Upper lobe of left lung (tissue), 6 donors: ENCODE data around the gene SPTAN1. TPM values are rescaled to one million over a fixed set of nuclear protein-coding genes. Genes with fewer than 3 reads are reported as not detected.
A peak's percentile ranks its signal among the peaks of the same experiment; 100 is the strongest.

Experiments
- ATAC-seq, 2 donors: fragments of 200-7000 bp; cut with Tn5 transposase; one replicate each; pipeline ENCODE4 v1.9.1; 2022; ENCODE audit warnings: mild to moderate bottlenecking in 2 of 2, moderate library complexity in 2 of 2; ENCODE audit not compliant: low FRiP score in 2 of 2
- DNase-seq, 2 donors: peaks; one replicate each; pipeline ENCODE4 v3.0.0-alpha.2; 2019 to 2020
- H3K27ac ChIP-seq, 4 donors: fragments of 200-600 bp; sonication (generic); one replicate each; pipeline ENCODE4 v1.5.1; 2016 to 2019
- H3K27me3 ChIP-seq, 4 donors: fragments of 200-600 bp; sonication (generic); one replicate each; pipeline ENCODE4 v1.5.1; 2017 to 2019
- H3K36me3 ChIP-seq, 4 donors: fragments of 200-600 bp; sonication (generic); one replicate each; pipeline ENCODE4 v1.5.1; 2016 to 2019
- H3K4me1 ChIP-seq, 4 donors: fragments of 200-600 bp; sonication (generic); one replicate each; pipeline ENCODE4 v1.5.1; 2018 to 2019
- H3K4me3 ChIP-seq, 4 donors: fragments of 200-600 bp; sonication (generic); one replicate each; pipeline ENCODE4 v1.5.1; 2017 to 2019; ENCODE audit warnings: mild to moderate bottlenecking in 2 of 4, moderate library complexity in 1 of 4
- H3K9me3 ChIP-seq, 4 donors: fragments of 200-600 bp; sonication (generic); one replicate each; pipeline ENCODE4 v1.5.1; 2018 to 2019
- CTCF ChIP-seq, 6 experiments: fragments of 450-650 bp in 4 of 6; fragments of 200-600 bp in 2 of 6; sonication (generic) in 2 of 6; IDR thresholded peaks; one replicate each; pipeline ENCODE4 v1.5.1; 2016 to 2019; ENCODE audit warnings: antibody characterized with exemption in 6 of 6
- EP300 ChIP-seq, 4 donors: sonication (generic); formaldehyde crosslinking; IDR thresholded peaks; one replicate each; pipeline ENCODE4 v1.5.1; 2017; ENCODE audit warnings: antibody characterized with exemption in 4 of 4, control low read depth in 2 of 4
- POLR2A ChIP-seq, 4 donors: fragments of 450-650 bp; IDR thresholded peaks; one replicate each; pipeline ENCODE4 v1.5.1; 2016 to 2017; ENCODE audit warnings: antibody characterized with exemption in 4 of 4, mild to moderate bottlenecking in 2 of 4
- POLR2AphosphoS5 ChIP-seq, 2 donors: sonication (generic); formaldehyde crosslinking; IDR thresholded peaks; one replicate each; pipeline ENCODE4 v1.5.1; 2017; ENCODE audit warnings: antibody characterized with exemption in 2 of 2
- WGBS, 2 donors: methylation state at CpG; one replicate each; pipeline ENCODE4 v1.1.5; 2017 to 2018; 5-methylcytosine and 5-hydroxymethylcytosine counted together
- total RNA-seq, 6 donors: library from RNA; depleted of rRNA in 4 of 6; stranded (reverse); fragments of >200 nt in 4 of 6; gene quantifications; one replicate each; pipeline versions ENCODE4 v1.1.0 to v1.2.1, GENCODE V29; 2016 to 2021
- donor health status: DM: no; HTN: no; CAD: no; lungs with moderate emphysema.
- donor health status: DM: no; HTN: yes; CAD: no; lungs with severe emphysema.

SPTAN1 gene
- total RNA-seq, 6 donors from 2014 or later = 254 to 547 (median 401) TPM

GRCh38 chr9:128550770-128551656 lies 1.4 kb upstream of the SPTAN1 start:
- peak overlapping the region; percentile 93 to 99 (median 97) for H3K27ac ChIP-seq
- WGBS, 2 donors = 41 to 57% methylated on average over 11 of the region's 11 CpGs
- no peak for TF ChIP-seq POLR2AphosphoS5 (IDR thresholded peaks at IDR 0.05)
- H3K27me3 ChIP-seq = no peaks in the 10 kb centered on the region
- ATAC-seq (no peak), DNase-seq (no peak)
- H3K9me3 ChIP-seq = no peaks in the 10 kb centered on the region
- H3K36me3 ChIP-seq = no peaks in the 10 kb centered on the region
- H3K4me1 ChIP-seq = peaks cover 33 to 54% (median 42%) of the 10 kb centered on the region in 4 donors
- peak overlapping the region in 3 of 4 donors; percentile 78 to 96 (median 88) for H3K4me3 ChIP-seq

GRCh38 chr9:128551657-128552152 lies 682 bp upstream of the SPTAN1 start:
- ATAC-seq (no peak), DNase-seq (no peak)
- Histone ChIP-seq H3K27ac (peak overlapping the region; percentile 93 to 99 (median 97)), H3K4me1 (peaks cover 40 to 61% (median 49%) of the 10 kb centered on the region in 4 donors), H3K27me3 (no peaks in the 10 kb centered on the region), H3K36me3 (no peaks in the 10 kb centered on the region), H3K9me3 (no peaks in the 10 kb centered on the region), H3K4me3 (peak overlapping the region; percentile 36 to 96 (median 83))
- WGBS, 2 donors = 4% methylated on average over 14 to 19 of the region's 22 CpGs
- TF ChIP-seq CTCF (IDR thresholded peaks at IDR 0.05) = no peak
- TF ChIP-seq POLR2A (IDR thresholded peaks at IDR 0.05) = peak in 2 of 4 donors; percentile 23 to 24
- peak; percentile 81 to 85 for TF ChIP-seq POLR2AphosphoS5 (IDR thresholded peaks at IDR 0.05)
- TF ChIP-seq EP300 (IDR thresholded peaks at IDR 0.05) = no peak

GRCh38 chr9:128552744-128553440 lies 505 bp downstream of the SPTAN1 start:
- H3K27me3 ChIP-seq = no peaks in the 10 kb centered on the region
- TF ChIP-seq POLR2A (IDR thresholded peaks at IDR 0.05) (peak in 2 of 4 donors; percentile 13 to 27), EP300 (IDR thresholded peaks at IDR 0.05) (no peak)
- H3K27ac ChIP-seq = peak overlapping the region; percentile 93 to 99 (median 97)
- ATAC-seq (peak; percentile 27 to 34), DNase-seq (peak in 1 of 2 donors; percentile 65)
- H3K4me3 ChIP-seq = peak overlapping the region; percentile 78 to 96 (median 90)
- H3K36me3 ChIP-seq = no peaks in the 10 kb centered on the region
- 0% methylated on average over 16 to 21 of the region's 59 CpGs for WGBS, 2 donors
- peaks cover 44 to 70% (median 58%) of the 10 kb centered on the region in 4 donors for H3K4me1 ChIP-seq
- H3K9me3 ChIP-seq = no peaks in the 10 kb centered on the region

GRCh38 chr9:128553728-128554127 lies 1.3 kb downstream of the SPTAN1 start:
- no peaks in the 10 kb centered on the region for H3K9me3 ChIP-seq
- no peaks in the 10 kb centered on the region for H3K36me3 ChIP-seq
- no peaks in the 10 kb centered on the region for H3K27me3 ChIP-seq
- peaks cover 52 to 79% (median 67%) of the 10 kb centered on the region in 4 donors for H3K4me1 ChIP-seq
- peak overlapping the region in 3 of 4 donors; percentile 78 to 96 (median 88) for H3K4me3 ChIP-seq
- no peak for TF ChIP-seq POLR2A (IDR thresholded peaks at IDR 0.05)
- WGBS, 2 donors = 18 to 29% methylated on average over 6 of the region's 6 CpGs
- no peak for ATAC-seq
- no peak for DNase-seq
- peak overlapping the region; percentile 93 to 99 (median 97) for H3K27ac ChIP-seq

GRCh38 chr9:128554155-128554862 lies 1.9 kb downstream of the SPTAN1 start:
- peak; percentile 55 to 70 for ATAC-seq
- peak overlapping the region in 3 of 4 donors; percentile 78 to 96 (median 88) for H3K4me3 ChIP-seq
- TF ChIP-seq POLR2A (IDR thresholded peaks at IDR 0.05) (peak in 1 of 4 donors; percentile 15), CTCF (IDR thresholded peaks at IDR 0.05) (no peak), EP300 (IDR thresholded peaks at IDR 0.05) (no peak), POLR2AphosphoS5 (IDR thresholded peaks at IDR 0.05) (peak in 1 of 2 donors; percentile 67)
- DNase-seq = peak in 1 of 2 donors; percentile 44
- WGBS, 2 donors = 22 to 25% methylated on average over 5 of the region's 5 CpGs
- H3K9me3 ChIP-seq = no peaks in the 10 kb centered on the region
- no peaks in the 10 kb centered on the region for H3K27me3 ChIP-seq
- H3K36me3 ChIP-seq = no peaks in the 10 kb centered on the region
- peaks cover 58 to 84% (median 72%) of the 10 kb centered on the region in 4 donors for H3K4me1 ChIP-seq
- peak overlapping the region; percentile 61 to 99 (median 94) for H3K27ac ChIP-seq
